Sigmoid colon (tissue), 7 donors: ENCODE measurements around the gene GREM2. TPM values are rescaled to one million over a fixed set of nuclear protein-coding genes. Genes with fewer than 3 reads are reported as not detected.

Experiments used
- DNase-seq: peaks from one replicate; pipeline ENCODE4 v3.0.0-alpha.2; 2019
- H3K27ac ChIP-seq, 4 donors: fragments of 200-600 bp; sonication (generic); one replicate each; pipeline ENCODE4 v1.5.1; 2016 to 2019; ENCODE audit warnings: mild to moderate bottlenecking in 1 of 4
- H3K27me3 ChIP-seq, 3 donors: fragments of 200-600 bp; sonication (generic); one replicate each; pipeline ENCODE4 v1.5.1; 2019; ENCODE audit warnings: mild to moderate bottlenecking in 1 of 3
- H3K36me3 ChIP-seq, 4 donors: fragments of 200-600 bp; sonication (generic); one replicate each; pipeline ENCODE4 v1.5.1; 2016 to 2019
- H3K4me1 ChIP-seq, 4 donors: fragments of 200-600 bp; sonication (generic); one replicate each; pipeline ENCODE4 v1.5.1; 2017 to 2019
- H3K4me3 ChIP-seq, 4 donors: fragments of 200-600 bp; sonication (generic); one replicate each; pipeline ENCODE4 v1.5.1; 2017 to 2019; ENCODE audit warnings: mild to moderate bottlenecking in 2 of 4, moderate library complexity in 1 of 4
- H3K9me3 ChIP-seq, 4 donors: fragments of 200-600 bp in 3 of 4; sonication (generic) in 3 of 4; one replicate each; pipeline versions ENCODE4 v1.5.1 to v1.6.1; 2013 to 2019
- EP300 ChIP-seq, 4 donors: sonication (generic); formaldehyde crosslinking; IDR thresholded peaks; one replicate each; pipeline ENCODE4 v1.6.1; 2017; ENCODE audit warnings: antibody characterized with exemption in 4 of 4
- POLR2A ChIP-seq, 2 donors: fragments of 450-650 bp; IDR thresholded peaks; one replicate each; pipeline ENCODE4 v1.6.1; 2016; ENCODE audit warnings: antibody characterized with exemption in 2 of 2, mild to moderate bottlenecking in 2 of 2, moderate library complexity in 2 of 2
- POLR2AphosphoS5 ChIP-seq, 4 donors: sonication (generic); formaldehyde crosslinking; IDR thresholded peaks; one replicate each; pipeline ENCODE4 v1.6.1; 2017; ENCODE audit warnings: antibody characterized with exemption in 4 of 4
- WGBS, 2 donors: extraction: QIAGEN DNeasy Blood & Tissue Kit; methylation state at CpG; one replicate each; pipeline ENCODE4 v1.1.7; 2013; 5-methylcytosine and 5-hydroxymethylcytosine counted together
- intact Hi-C: fragments of 100-400 bp; cut with DNase I; formaldehyde crosslinking; loops from one replicate; pipeline ENCODE4 v1.15.1; 2023
- polyA plus RNA-seq, 3 donors: library from polyadenylated mRNA; stranded (reverse); fragments of 200-250 nt; gene quantifications; one replicate each; pipeline ENCODE4 v1.2.3, GENCODE V29; 2013
- total RNA-seq, 4 donors: library from RNA; depleted of rRNA; stranded (reverse); fragments of >200 nt; gene quantifications; one replicate each; pipeline ENCODE4 v1.1.0, GENCODE V29; 2016
- TF ChIP-seq, protein P1 (sequence below), 4 experiments: fragments of 450-650 bp in 3 of 4; fragments of 200-600 bp in 1 of 4; IDR thresholded peaks; one replicate each; pipeline ENCODE4 v1.5.1; 2016 to 2019; ENCODE audit warnings: antibody characterized with exemption in 4 of 4, mild to moderate bottlenecking in 3 of 4, moderate library complexity in 2 of 4
- donor health status: healthy with polysubstance abuse.
- donor health status: Bipolar disorder and iron deficiency.
- donor health status: healthy.

Gene GREM2
- total and polyA plus RNA-seq, 7 donors: 0.46 to 18.7 (median 9.4) TPM

DNA sequence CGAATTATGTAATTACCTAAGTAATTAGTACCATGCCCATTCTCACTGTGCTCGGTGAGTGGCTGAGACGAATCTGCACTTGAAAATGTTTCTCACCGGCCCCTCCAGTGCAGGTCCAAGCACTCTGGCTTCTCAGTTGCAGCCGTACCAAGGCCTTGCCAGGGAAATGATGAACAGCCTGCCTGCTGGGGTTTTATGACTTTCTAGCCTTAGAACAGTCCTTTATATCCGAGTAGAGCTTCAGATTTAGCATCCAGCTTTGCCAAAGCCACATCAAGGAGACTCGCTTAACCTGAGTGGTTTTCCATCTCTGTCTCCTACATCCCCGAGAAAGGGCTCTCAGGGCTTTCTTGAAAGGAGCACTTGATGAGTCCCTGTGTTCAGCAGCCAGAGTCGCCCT, 83.4 kb downstream of the GREM2 start:
- peak; percentile 73 for DNase-seq
- intact Hi-C loops: loop anchor here (10.0 kb wide), 1 partner anchor 334 kb away; no protein-coding TSS in a partner anchor
- no peaks in the 10 kb centered on the region for H3K36me3 ChIP-seq
- H3K4me1 ChIP-seq: peaks cover 0 to 36% (median 8%) of the 10 kb centered on the region in 4 donors
- peak overlapping the region in 3 of 4 donors; percentile 45 to 73 (median 48) for H3K27ac ChIP-seq
- peaks cover 0 to 2% (median 0%) of the 10 kb centered on the region in 4 donors for H3K9me3 ChIP-seq
- WGBS, 2 donors: 83 to 88% methylated on average over 9 of the region's 9 CpGs
- H3K27me3 ChIP-seq: no peaks in the 10 kb centered on the region
- TF ChIP-seq POLR2A (IDR thresholded peaks at IDR 0.05) (no peak), POLR2AphosphoS5 (IDR thresholded peaks at IDR 0.05) (peak in 3 of 4 donors; percentile 9 to 63 (median 49))
- no peak overlapping the region for H3K4me3 ChIP-seq

DNA sequence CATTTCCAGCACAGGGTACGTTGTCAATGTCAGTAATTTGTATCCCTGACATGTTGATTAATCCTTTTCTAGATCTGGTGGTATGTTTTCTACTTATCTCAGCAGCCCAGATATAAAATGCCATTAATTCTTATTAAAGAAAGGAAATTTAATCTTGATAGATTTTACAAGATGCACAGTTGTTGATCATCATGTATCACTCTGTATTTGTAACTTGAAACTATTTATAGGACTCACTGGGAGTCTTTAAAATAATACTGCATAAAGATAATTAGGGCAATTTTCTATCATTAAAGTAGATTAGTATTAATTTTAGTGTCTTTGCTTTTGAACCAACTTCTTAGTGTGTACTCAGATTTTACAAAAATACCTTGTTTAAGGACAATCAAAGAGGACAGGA, 84.9 kb downstream of the GREM2 start:
- WGBS, 2 donors: 58 to 92% methylated on average over 1 of the region's 1 CpG
- H3K4me1 ChIP-seq: peaks cover 0 to 36% (median 8%) of the 10 kb centered on the region in 4 donors
- no peak for TF ChIP-seq POLR2A (IDR thresholded peaks at IDR 0.05)
- TF ChIP-seq, protein P1, sequence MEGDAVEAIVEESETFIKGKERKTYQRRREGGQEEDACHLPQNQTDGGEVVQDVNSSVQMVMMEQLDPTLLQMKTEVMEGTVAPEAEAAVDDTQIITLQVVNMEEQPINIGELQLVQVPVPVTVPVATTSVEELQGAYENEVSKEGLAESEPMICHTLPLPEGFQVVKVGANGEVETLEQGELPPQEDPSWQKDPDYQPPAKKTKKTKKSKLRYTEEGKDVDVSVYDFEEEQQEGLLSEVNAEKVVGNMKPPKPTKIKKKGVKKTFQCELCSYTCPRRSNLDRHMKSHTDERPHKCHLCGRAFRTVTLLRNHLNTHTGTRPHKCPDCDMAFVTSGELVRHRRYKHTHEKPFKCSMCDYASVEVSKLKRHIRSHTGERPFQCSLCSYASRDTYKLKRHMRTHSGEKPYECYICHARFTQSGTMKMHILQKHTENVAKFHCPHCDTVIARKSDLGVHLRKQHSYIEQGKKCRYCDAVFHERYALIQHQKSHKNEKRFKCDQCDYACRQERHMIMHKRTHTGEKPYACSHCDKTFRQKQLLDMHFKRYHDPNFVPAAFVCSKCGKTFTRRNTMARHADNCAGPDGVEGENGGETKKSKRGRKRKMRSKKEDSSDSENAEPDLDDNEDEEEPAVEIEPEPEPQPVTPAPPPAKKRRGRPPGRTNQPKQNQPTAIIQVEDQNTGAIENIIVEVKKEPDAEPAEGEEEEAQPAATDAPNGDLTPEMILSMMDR (IDR thresholded peaks at IDR 0.05): no peak
- TF ChIP-seq EP300 (IDR thresholded peaks at IDR 0.05): no peak
- TF ChIP-seq POLR2AphosphoS5 (IDR thresholded peaks at IDR 0.05): no peak
- DNase-seq: no peak
- H3K4me3 ChIP-seq: no peak overlapping the region
- no peak overlapping the region for H3K27ac ChIP-seq
- H3K27me3 ChIP-seq: no peaks in the 10 kb centered on the region
- intact Hi-C loops: loop anchor here (10.0 kb wide), 1 partner anchor 332 kb away; no protein-coding TSS in a partner anchor
- H3K36me3 ChIP-seq: no peaks in the 10 kb centered on the region
- no peaks in the 10 kb centered on the region for H3K9me3 ChIP-seq

GRCh38 chr1:240526312-240526711, 85.6 kb downstream of the GREM2 start:
- H3K36me3 ChIP-seq: no peaks in the 10 kb centered on the region
- TF ChIP-seq POLR2AphosphoS5 (IDR thresholded peaks at IDR 0.05): no peak
- no peak for TF ChIP-seq EP300 (IDR thresholded peaks at IDR 0.05)
- TF ChIP-seq, protein P1 (IDR thresholded peaks at IDR 0.05): no peak
- TF ChIP-seq POLR2A (IDR thresholded peaks at IDR 0.05): no peak
- 76 to 88% methylated on average over 7 of the region's 7 CpGs for WGBS, 2 donors

GRCh38 chr1:240524356-240525069, 87.4 kb downstream of the GREM2 start:
- Histone ChIP-seq H3K4me3 (no peak overlapping the region), H3K27ac (peak overlapping the region in 1 of 4 donors; percentile 17), H3K36me3 (no peaks in the 10 kb centered on the region), H3K4me1 (peaks cover 0 to 26% (median 8%) of the 10 kb centered on the region in 4 donors), H3K9me3 (no peaks in the 10 kb centered on the region), H3K27me3 (no peaks in the 10 kb centered on the region)
- no peak for TF ChIP-seq POLR2AphosphoS5 (IDR thresholded peaks at IDR 0.05)
- TF ChIP-seq EP300 (IDR thresholded peaks at IDR 0.05): no peak
- DNase-seq: no peak
- intact Hi-C loops: loop anchor here (10.0 kb wide), 1 partner anchor 330 kb away; no protein-coding TSS in a partner anchor
- 73 to 87% methylated on average over 4 of the region's 4 CpGs for whole genome bisulfite sequencing, 2 donors

More at GRCh38 chr1:240526312-240526711, 85.6 kb downstream of the GREM2 start:
- no peak for DNase-seq
- intact Hi-C loops: loop anchor here (10.0 kb wide), 1 partner anchor 332 kb away; no protein-coding TSS in a partner anchor
- no peak overlapping the region for H3K27ac ChIP-seq
- H3K9me3 ChIP-seq: no peaks in the 10 kb centered on the region
- peaks cover 0 to 36% (median 8%) of the 10 kb centered on the region in 4 donors for H3K4me1 ChIP-seq
- H3K4me3 ChIP-seq: no peak overlapping the region
- H3K27me3 ChIP-seq: no peaks in the 10 kb centered on the region

DNA sequence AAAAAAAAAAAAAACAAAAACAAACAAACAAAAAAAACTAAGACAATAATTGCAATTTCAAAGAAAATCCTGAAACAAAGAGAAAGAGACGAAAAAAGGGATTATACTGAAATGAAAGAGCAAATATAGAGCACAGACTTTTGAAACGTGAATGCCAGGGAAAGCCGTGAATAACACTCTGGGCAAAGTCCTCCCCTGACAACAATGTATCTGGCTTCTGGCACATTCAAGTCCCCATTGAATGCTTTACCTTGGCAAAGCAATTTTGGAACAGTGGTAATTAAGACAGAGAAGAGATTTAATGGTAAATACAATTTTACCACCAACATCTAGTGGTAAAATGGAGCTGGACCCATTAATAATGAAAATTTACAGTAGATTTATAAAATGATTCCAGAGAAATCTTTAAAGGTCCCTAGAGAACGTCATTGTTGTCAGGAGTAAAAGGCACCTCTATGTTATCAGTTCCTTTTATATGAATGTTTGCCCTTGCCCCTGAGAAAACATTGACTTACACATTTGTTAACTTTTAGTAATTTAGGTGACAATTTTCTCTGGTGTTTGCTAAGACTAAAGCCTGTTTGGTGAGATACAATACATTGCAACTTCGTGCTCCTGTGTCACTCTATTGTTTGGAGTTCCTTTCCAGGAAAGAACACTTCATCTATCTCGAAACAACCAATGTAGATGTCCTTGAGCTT, 89.7 kb downstream of the GREM2 start:
- no peak for DNase-seq
- H3K36me3 ChIP-seq: no peaks in the 10 kb centered on the region
- intact Hi-C loops: loop anchor here (10.0 kb wide), 1 partner anchor 327 kb away; no protein-coding TSS in a partner anchor
- H3K4me3 ChIP-seq: no peak overlapping the region
- WGBS, 2 donors: 20 to 56% methylated on average over 6 of the region's 6 CpGs
- no peak overlapping the region for H3K27ac ChIP-seq
- no peak for TF ChIP-seq EP300 (IDR thresholded peaks at IDR 0.05)
- no peak for TF ChIP-seq POLR2A (IDR thresholded peaks at IDR 0.05)
- TF ChIP-seq, protein P1 (IDR thresholded peaks at IDR 0.05): no peak
- no peak for TF ChIP-seq POLR2AphosphoS5 (IDR thresholded peaks at IDR 0.05)
- H3K9me3 ChIP-seq: no peaks in the 10 kb centered on the region
- H3K27me3 ChIP-seq: no peaks in the 10 kb centered on the region
- peaks cover 0 to 10% (median 4%) of the 10 kb centered on the region in 4 donors for H3K4me1 ChIP-seq
